Stimulated activated CD4-positive, alpha-beta T cell treated with anti-CD3 and anti-CD28 coated beads, Interleukin-2, amount 100 ng/mL, for 24 hours (primary cell): ENCODE results near the gene C16orf92.
A peak's percentile ranks its signal among the peaks of the same experiment; 100 is the strongest.
"Not testable (repeated sequence)": the region's sequence is repeated elsewhere in the genome, so short reads cannot be mapped to it uniquely, and the experiment has no call there.

Experiments
- DNase-seq, 2 donors: peaks; one replicate each; pipeline ENCODE4 v3.0.0-alpha.2; 2020

Gene C16orf92

DNA sequence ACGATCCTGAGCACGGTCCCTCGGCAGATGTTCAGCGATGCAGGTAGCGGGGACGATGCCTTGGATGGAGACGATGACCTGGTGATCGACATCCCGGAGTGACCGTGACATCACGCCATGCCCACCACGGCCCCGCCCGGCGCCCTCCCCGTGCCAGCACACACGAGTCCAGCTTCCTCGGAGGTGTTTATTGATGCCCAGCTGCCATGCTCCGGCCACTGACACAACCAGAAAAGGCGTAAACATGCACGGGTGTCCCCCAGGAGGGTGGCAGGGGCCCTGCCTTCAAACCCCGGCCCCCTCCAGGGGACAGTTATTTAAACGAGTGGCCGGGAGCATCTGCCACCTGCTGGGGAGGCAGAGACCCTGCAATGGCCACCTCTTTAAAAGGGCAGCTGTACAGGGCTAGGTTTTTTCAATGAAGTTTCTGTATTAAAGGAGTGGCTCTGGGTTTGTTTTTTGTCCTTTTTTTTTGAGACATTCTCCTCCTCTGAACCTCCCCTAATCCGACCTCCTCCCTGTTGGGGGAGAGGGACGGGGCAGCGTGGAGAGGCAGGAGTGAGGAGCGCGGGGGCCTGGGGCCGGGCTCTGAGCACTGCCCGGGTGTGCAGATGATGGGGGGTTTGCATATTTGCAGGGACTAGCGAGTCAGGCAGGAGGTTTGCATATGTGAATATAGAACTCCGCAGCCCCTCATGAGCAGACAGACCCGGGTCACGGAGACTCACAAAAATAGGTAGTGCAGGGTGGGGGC is 17.5 kb upstream of the C16orf92 start:
- DNase-seq = peak; percentile 40 to 47

GRCh38 chr16:30006095-30006473 is 16.9 kb upstream of the C16orf92 start:
- DNase-seq = no peak

DNA sequence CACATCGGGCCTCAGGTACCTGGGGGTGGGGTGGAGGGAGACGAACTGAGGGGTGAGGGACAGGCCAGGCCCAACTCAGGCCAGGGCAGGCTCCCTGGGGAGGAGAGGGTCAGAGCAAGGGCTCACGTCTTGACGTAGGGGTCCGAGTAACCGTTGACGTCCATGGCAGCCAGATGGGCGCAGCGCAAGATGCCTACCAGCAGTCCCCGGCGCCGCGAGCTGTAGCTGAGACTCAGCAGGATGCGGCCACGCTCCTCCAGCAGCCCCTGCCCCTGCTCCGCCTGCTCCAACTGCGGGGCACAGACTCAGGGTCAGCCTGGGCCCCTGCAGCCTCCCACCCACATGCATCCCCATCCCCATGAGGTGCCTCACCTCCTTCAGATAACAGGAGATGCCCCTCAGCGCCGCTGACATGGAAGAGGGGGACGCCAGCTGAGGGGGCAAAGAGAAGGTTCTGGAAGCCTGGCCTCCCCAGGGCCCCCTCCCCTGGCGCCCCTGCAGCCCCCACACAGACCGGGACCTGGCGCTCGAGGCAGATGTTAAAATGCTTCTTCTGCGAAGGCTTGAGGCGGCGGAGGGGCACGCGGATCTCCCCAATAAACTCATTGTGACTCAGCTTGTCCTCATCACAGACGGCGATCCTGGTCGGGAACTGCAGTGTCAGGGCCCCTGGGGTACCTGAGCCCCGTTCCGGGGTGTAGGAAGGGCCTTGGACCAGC is 16.2 kb upstream of the C16orf92 start:
- no peak for DNase-seq

GRCh38 chr16:30007378-30007895 is 15.6 kb upstream of the C16orf92 start:
- DNase-seq = no peak

DNA sequence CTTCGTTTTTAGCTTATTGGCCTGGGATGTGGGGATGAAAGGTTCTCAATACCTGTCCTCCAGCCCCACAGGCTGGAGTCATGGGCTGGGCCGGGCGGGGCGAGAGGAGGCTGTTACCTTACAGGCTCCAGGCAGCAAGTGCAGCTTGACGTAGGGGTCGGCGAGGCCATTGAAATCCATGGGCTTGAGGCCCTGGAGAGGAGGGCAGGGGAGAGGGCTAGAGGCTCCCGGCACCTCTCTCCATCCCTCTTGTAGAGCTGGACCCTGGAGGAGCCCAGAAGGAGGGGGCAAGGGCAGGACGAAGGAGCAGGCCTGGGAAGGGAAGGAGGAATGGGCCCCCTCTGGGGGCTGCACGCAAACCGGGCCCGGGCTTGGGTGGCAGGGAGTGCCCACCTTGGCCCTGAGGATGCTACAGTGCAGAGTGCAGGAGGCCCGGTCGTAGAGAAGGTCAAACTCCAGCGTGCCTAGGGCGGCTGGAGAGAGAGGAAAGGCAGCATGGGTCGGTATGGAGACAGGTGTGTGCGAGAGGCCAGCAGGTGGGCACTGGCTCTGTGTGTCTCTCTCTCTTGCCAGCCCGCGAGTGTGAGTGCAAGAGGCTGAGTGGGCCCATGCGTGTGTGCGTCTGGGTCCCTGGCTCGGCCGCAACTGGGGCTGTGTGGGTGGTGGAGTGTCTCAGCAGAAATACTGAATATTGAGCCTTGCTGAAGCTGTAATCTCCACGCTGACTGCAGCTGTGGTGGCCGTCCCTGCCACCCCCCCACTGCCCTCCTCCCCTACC is 13.7 kb upstream of the C16orf92 start:
- no peak for DNase-seq

- DNase-seq = no peak
Measured at GRCh38 chr16:30009990-30010843, 12.8 kb upstream of the C16orf92 start.

DNA sequence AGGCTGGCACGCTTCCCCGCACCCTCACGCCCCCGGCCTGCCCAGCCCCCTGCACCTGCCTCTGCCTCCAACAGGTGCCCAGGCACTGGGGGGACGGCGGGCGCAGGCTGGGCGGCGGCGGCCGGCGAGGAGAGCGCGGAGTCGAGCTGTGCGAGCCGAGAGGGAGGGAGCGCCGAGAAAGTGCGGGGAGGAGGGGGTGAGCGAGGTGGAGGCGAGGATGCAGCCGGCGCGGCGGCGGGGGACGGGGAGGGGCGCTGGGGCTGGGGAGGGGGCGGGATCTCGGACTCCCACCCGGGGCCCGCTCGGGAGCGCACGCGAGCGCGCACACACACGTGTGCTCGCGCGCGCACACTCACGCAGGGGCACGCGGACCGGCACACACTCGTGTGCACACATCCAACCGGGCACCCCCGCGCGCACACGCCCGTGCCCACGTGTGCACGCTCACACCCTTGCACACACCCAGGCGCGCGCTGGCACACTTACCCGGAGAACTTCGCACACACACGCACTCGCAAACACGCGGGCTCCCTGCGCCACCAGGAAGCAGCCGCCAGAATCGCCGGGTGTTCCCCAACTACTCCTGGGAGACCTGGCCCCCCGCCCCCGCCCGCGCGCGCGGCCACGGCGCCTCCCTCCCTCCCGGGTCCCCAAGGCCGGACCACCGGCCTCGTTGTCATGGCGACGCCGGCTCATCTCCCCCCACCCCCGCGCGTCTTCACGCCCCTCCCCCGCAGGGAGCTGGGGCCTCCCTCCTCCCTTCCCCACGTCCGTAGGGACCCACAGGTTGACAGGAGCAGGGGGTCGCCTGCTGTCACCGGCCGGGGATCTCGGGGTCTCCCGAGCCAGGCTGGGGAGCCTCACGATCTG is 11.9 kb upstream of the C16orf92 start, which contains the start of gene DOC2A:
DOC2A (minus strand) TSS at position 184 of the 870 bp plus-strand sequence. CDS start 805 bp downstream, outside the sequence.
- peak; percentile 42 to 51 for DNase-seq

GRCh38 chr16:30011714-30012504 is 11.1 kb upstream of the C16orf92 start:
- DNase-seq = no peak

GRCh38 chr16:30012598-30012997 is 10.4 kb upstream of the C16orf92 start:
- not testable (repeated sequence) for DNase-seq

- DNase-seq = not testable (repeated sequence)
Measured at GRCh38 chr16:30015450-30015849, 7.5 kb upstream of the C16orf92 start.

- DNase-seq = no peak
Measured at GRCh38 chr16:30016555-30017276, 6.3 kb upstream of the C16orf92 start.

- no peak for DNase-seq
Measured at GRCh38 chr16:30017277-30017656, 5.7 kb upstream of the C16orf92 start.

DNA sequence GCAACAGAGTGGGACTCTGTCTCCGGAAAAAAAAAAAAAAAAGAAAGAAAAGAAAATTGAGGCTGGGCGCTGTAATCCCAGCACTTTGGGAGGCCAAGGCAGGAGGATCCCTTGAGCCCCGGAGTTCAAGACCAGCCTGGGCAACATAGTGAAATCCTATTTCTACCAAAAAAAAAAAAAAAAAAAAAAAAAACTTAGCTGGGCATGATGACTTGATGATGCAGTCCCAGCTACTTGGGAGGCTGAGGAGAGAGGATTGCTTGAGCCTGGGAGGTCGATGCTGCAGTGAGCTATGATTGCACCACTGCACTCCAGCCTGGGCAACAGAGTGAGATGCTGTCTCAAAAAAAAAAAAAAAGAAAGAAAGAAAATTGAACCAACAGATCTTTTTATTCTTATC is 5.1 kb upstream of the C16orf92 start:
- not testable (repeated sequence) for DNase-seq

- DNase-seq = no peak
Measured at GRCh38 chr16:30018731-30019158, 4.3 kb upstream of the C16orf92 start.

DNA sequence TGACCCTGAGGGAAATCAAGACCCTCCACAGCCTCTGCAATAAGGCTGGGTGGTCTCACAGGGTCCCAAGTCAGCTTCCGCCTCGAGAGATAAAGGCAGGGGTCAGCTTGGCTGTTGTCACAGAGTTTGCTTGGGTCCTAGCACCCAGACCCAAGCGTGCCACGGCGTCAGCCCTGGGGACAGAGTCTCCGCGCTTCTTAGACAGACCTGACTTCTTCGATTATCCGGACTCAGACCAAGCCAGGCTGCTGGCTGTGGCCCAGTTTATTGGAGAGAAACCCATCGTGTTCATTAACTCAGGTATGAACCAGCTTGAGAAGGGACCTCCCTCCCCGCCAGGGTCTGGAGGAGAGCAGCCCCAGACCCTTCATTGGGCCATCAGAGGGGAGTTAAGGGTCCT is 588 bp downstream of the C16orf92 start:
- no peak for DNase-seq

- no peak for DNase-seq
Measured at GRCh38 chr16:30024451-30024850, 1.5 kb downstream of the C16orf92 start.

- DNase-seq = no peak
Measured at GRCh38 chr16:30025156-30025555, 2.2 kb downstream of the C16orf92 start.

DNA sequence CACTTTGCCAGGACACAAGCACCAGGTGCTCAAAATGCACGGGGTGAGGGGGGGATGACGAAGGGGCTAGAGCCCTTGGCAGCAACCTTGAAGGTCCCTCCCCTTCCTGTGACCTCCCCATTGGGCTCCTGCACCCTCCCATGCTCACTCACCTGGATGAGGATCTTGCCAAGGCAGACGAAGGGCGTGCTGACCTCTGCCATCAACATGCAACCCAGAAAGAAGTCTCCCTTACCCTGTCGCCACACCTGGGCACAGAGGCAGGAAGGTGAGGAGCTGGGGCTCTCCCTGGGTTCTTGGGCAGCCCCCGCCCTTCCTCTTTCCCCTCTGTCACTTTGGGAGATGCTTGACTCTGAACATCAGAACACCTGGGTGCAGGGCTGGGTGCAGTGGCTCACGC is 2.6 kb downstream of the C16orf92 start:
- no peak for DNase-seq

GRCh38 chr16:30026449-30026848 is 3.5 kb downstream of the C16orf92 start:
- no peak for DNase-seq
